Duodenal mucosa (tissue), 2 donors: ENCODE results near the gene MAGI1.

Experiments
- H3K27ac ChIP-seq: one replicate; pipeline ENCODE4 v1.7.0; 2013; ENCODE audit warnings: low read depth, low read length
- H3K27me3 ChIP-seq, 2 donors: one replicate each; pipeline ENCODE4 v1.7.0; 2013; ENCODE audit warnings: low read length in 2 of 2, control low read depth in 1 of 2; ENCODE audit not compliant: insufficient read depth in 2 of 2, control insufficient read depth in 1 of 2
- H3K36me3 ChIP-seq, 2 donors: one replicate each; pipeline ENCODE4 v1.7.0; 2013; ENCODE audit warnings: low read length in 2 of 2, control low read depth in 1 of 2; ENCODE audit not compliant: insufficient read depth in 2 of 2, control insufficient read depth in 1 of 2
- H3K4me1 ChIP-seq, 2 donors: one replicate each; pipeline ENCODE4 v1.7.0; 2013; ENCODE audit warnings: low read length in 2 of 2, control low read depth in 1 of 2; ENCODE audit not compliant: insufficient read depth in 2 of 2, control insufficient read depth in 1 of 2
- H3K4me3 ChIP-seq, 2 donors: one replicate each; pipeline ENCODE4 v1.7.0; 2013; ENCODE audit warnings: low read length in 2 of 2, low read depth in 1 of 2
- H3K9ac ChIP-seq, 2 donors: one replicate each; pipeline ENCODE4 v1.7.0; 2013; ENCODE audit warnings: low read length in 2 of 2, low read depth in 1 of 2
- H3K9me3 ChIP-seq, 2 donors: one replicate each; pipeline ENCODE4 v1.7.0; 2013; ENCODE audit warnings: low read length in 2 of 2, control low read depth in 1 of 2; ENCODE audit not compliant: control insufficient read depth in 1 of 2

The MAGI1 gene

GRCh38 chr3:66015841-66016240 lies 22.9 kb downstream of the MAGI1 start:
- H3K36me3 ChIP-seq = no peaks in the 10 kb centered on the region
- H3K4me3 ChIP-seq = no peak overlapping the region
- H3K4me1 ChIP-seq = peaks cover 2 to 9% of the 10 kb centered on the region in 2 donors
- no peak overlapping the region for H3K27ac ChIP-seq
- H3K9ac ChIP-seq = no peak overlapping the region
- H3K9me3 ChIP-seq = no peaks in the 10 kb centered on the region
- H3K27me3 ChIP-seq = no peaks in the 10 kb centered on the region

- H3K9me3 ChIP-seq = no peaks in the 10 kb centered on the region
- H3K36me3 ChIP-seq = no peaks in the 10 kb centered on the region
- no peaks in the 10 kb centered on the region for H3K27me3 ChIP-seq
- no peak overlapping the region for H3K4me3 ChIP-seq
- H3K27ac ChIP-seq = no peak overlapping the region
- H3K4me1 ChIP-seq = peaks cover 2 to 9% of the 10 kb centered on the region in 2 donors
- H3K9ac ChIP-seq = no peak overlapping the region
Measured at GRCh38 chr3:66014651-66015050, 24.1 kb downstream of the MAGI1 start.

- no peaks in the 10 kb centered on the region for H3K9me3 ChIP-seq
- peaks cover 2 to 9% of the 10 kb centered on the region in 2 donors for H3K4me1 ChIP-seq
- no peaks in the 10 kb centered on the region for H3K27me3 ChIP-seq
- no peak overlapping the region for H3K27ac ChIP-seq
- H3K36me3 ChIP-seq = no peaks in the 10 kb centered on the region
- no peak overlapping the region for H3K4me3 ChIP-seq
- H3K9ac ChIP-seq = no peak overlapping the region
Measured at GRCh38 chr3:66014056-66014455, 24.7 kb downstream of the MAGI1 start.

GRCh38 chr3:66012711-66013110 lies 26.0 kb downstream of the MAGI1 start:
- H3K9ac ChIP-seq = no peak overlapping the region
- peaks cover 2 to 9% of the 10 kb centered on the region in 2 donors for H3K4me1 ChIP-seq
- H3K27ac ChIP-seq = no peak overlapping the region
- H3K27me3 ChIP-seq = no peaks in the 10 kb centered on the region
- H3K9me3 ChIP-seq = no peaks in the 10 kb centered on the region
- H3K36me3 ChIP-seq = no peaks in the 10 kb centered on the region
- no peak overlapping the region for H3K4me3 ChIP-seq

GRCh38 chr3:66010739-66011655 lies 27.7 kb downstream of the MAGI1 start:
- peaks cover 2 to 6% of the 10 kb centered on the region in 2 donors for H3K4me1 ChIP-seq
- H3K27me3 ChIP-seq = no peaks in the 10 kb centered on the region
- no peak overlapping the region for H3K9ac ChIP-seq
- no peaks in the 10 kb centered on the region for H3K36me3 ChIP-seq
- no peak overlapping the region for H3K4me3 ChIP-seq
- H3K9me3 ChIP-seq = no peaks in the 10 kb centered on the region
- H3K27ac ChIP-seq = no peak overlapping the region

GRCh38 chr3:66010348-66010738 lies 28.4 kb downstream of the MAGI1 start:
- Histone ChIP-seq H3K27me3 (no peaks in the 10 kb centered on the region), H3K36me3 (no peaks in the 10 kb centered on the region), H3K4me3 (no peak overlapping the region), H3K4me1 (peaks cover 2 to 10% of the 10 kb centered on the region in 2 donors), H3K27ac (no peak overlapping the region), H3K9ac (no peak overlapping the region), H3K9me3 (no peaks in the 10 kb centered on the region)

- no peaks in the 10 kb centered on the region for H3K36me3 ChIP-seq
- no peak overlapping the region for H3K4me3 ChIP-seq
- no peaks in the 10 kb centered on the region for H3K27me3 ChIP-seq
- H3K9ac ChIP-seq = no peak overlapping the region
- no peaks in the 10 kb centered on the region for H3K9me3 ChIP-seq
- no peak overlapping the region for H3K27ac ChIP-seq
- H3K4me1 ChIP-seq = peaks cover 0 to 5% of the 10 kb centered on the region in 2 donors
Measured at GRCh38 chr3:66004244-66004643, 34.5 kb downstream of the MAGI1 start.

- Histone ChIP-seq H3K27ac (no peak overlapping the region), H3K4me1 (peaks cover 0 to 5% of the 10 kb centered on the region in 2 donors), H3K9me3 (no peaks in the 10 kb centered on the region), H3K27me3 (no peaks in the 10 kb centered on the region), H3K36me3 (no peaks in the 10 kb centered on the region), H3K4me3 (no peak overlapping the region), H3K9ac (no peak overlapping the region)
Measured at GRCh38 chr3:66001626-66002025, 37.1 kb downstream of the MAGI1 start.

- H3K4me1 ChIP-seq = peaks cover 0 to 2% of the 10 kb centered on the region in 2 donors
Measured at GRCh38 chr3:66000506-66000905, 38.2 kb downstream of the MAGI1 start.

GRCh38 chr3:65999606-66000005 lies 39.1 kb downstream of the MAGI1 start:
- Histone ChIP-seq H3K4me1 (no peaks in the 10 kb centered on the region), H3K9me3 (no peaks in the 10 kb centered on the region), H3K9ac (no peak overlapping the region), H3K36me3 (no peaks in the 10 kb centered on the region), H3K4me3 (no peak overlapping the region), H3K27ac (no peak overlapping the region), H3K27me3 (no peaks in the 10 kb centered on the region)

More at GRCh38 chr3:66000506-66000905, 38.2 kb downstream of the MAGI1 start:
- Histone ChIP-seq H3K9ac (no peak overlapping the region), H3K27ac (no peak overlapping the region), H3K4me3 (no peak overlapping the region), H3K9me3 (no peaks in the 10 kb centered on the region), H3K27me3 (no peaks in the 10 kb centered on the region), H3K36me3 (no peaks in the 10 kb centered on the region)
